HepG2 (cell line): ENCODE results near the gene SEMA3G. TPM values are rescaled to one million over a fixed set of nuclear protein-coding genes. Genes with fewer than 3 reads are reported as not detected.

Experiments
- ASH2L ChIP-seq: fragments of 300-600, 200-600 bp; sonication (generic); IDR thresholded peaks from 2 replicates; pipeline ENCODE4 v1.7.0; 2017; ENCODE audit warnings: low read depth, mild to moderate bottlenecking, moderate library complexity, mixed read lengths, low read length; ENCODE audit not compliant: insufficient read length
- ETV6 ChIP-seq: sonication (generic); formaldehyde crosslinking; conservative IDR thresholded peaks from 2 replicates; pipeline ENCODE4 v1.4.0; 2020; ENCODE audit warnings: missing genetic modification reagents
- HNF1A ChIP-seq, 2 experiments: sonication (generic) in 1 of 2; formaldehyde crosslinking in 1 of 2; IDR thresholded peaks; 2 replicates each; pipeline versions ENCODE4 v1.4.0 to v1.6.1; 2016 to 2020; ENCODE audit warnings: borderline replicate concordance in 1 of 2, low read depth in 1 of 2, mild to moderate bottlenecking in 1 of 2, missing genetic modification reagents in 1 of 2
- MED1 ChIP-seq: sonication (generic); formaldehyde crosslinking; IDR thresholded peaks from 2 replicates; pipeline ENCODE4 v1.4.0; 2020; ENCODE audit warnings: missing genetic modification reagents
- MZF1 ChIP-seq: sonication (generic); formaldehyde crosslinking; IDR thresholded peaks from 2 replicates; pipeline ENCODE4 v1.8.1; 2023; ENCODE audit warnings: mild to moderate bottlenecking, missing genetic modification reagents, borderline replicate concordance
- NKX3-1 ChIP-seq: sonication (generic); formaldehyde crosslinking; IDR thresholded peaks from 2 replicates; pipeline ENCODE4 v1.5.0; 2020; ENCODE audit warnings: missing genetic modification reagents
- STAG1 ChIP-seq: sonication (generic); formaldehyde crosslinking; IDR thresholded peaks from 2 replicates; pipeline ENCODE4 v1.4.0; 2020; ENCODE audit warnings: missing genetic modification reagents
- SYNCRIP ChIP-seq: fragments of 200-400 bp; formaldehyde crosslinking; IDR thresholded peaks from 2 replicates; pipeline ENCODE4 v1.6.1; 2018; ENCODE audit warnings: mild to moderate bottlenecking, low read depth, low read length; ENCODE audit not compliant: insufficient read depth
- U2AF2 ChIP-seq: fragments of 200-400 bp; formaldehyde crosslinking; IDR thresholded peaks from 2 replicates; pipeline ENCODE4 v1.6.1; 2017; ENCODE audit warnings: low read depth, mild to moderate bottlenecking, low read length
- ZNF230 ChIP-seq: sonication (generic); formaldehyde crosslinking; IDR thresholded peaks from 2 replicates; pipeline ENCODE4 v1.4.0; 2020; ENCODE audit warnings: mild to moderate bottlenecking, missing genetic modification reagents
- ZNF275 ChIP-seq: sonication (generic); formaldehyde crosslinking; IDR thresholded peaks from 2 replicates; pipeline ENCODE4 v1.8.0; 2022; ENCODE audit warnings: missing genetic modification reagents, mild to moderate bottlenecking, inconsistent platforms, borderline replicate concordance
- ZNF34 ChIP-seq: sonication (generic); formaldehyde crosslinking; IDR thresholded peaks from 2 replicates; pipeline ENCODE4 v1.4.0; 2020; ENCODE audit warnings: mild to moderate bottlenecking, missing genetic modification reagents, borderline replicate concordance
- ZNF431 ChIP-seq: sonication (generic); formaldehyde crosslinking; IDR thresholded peaks from 2 replicates; pipeline ENCODE4 v1.9.0; 2022; ENCODE audit warnings: missing genetic modification reagents, low read depth, mild to moderate bottlenecking, borderline replicate concordance
- ZNF83 ChIP-seq: sonication (generic); formaldehyde crosslinking; IDR thresholded peaks from 2 replicates; pipeline ENCODE4 v1.4.0; 2020; ENCODE audit warnings: missing genetic modification reagents, mild to moderate bottlenecking, borderline replicate concordance
- ZSCAN25 ChIP-seq: sonication (generic); formaldehyde crosslinking; IDR thresholded peaks from 2 replicates; pipeline ENCODE4 v1.8.0; 2022; ENCODE audit warnings: mild to moderate bottlenecking, missing genetic modification reagents
- polyA plus RNA-seq, 8 experiments: library from polyadenylated mRNA; depleted of rRNA in 3 of 8; stranded (reverse) in 7 of 8; unstranded in 1 of 8; fragments of >200 nt; fragmentation: Illumina TruSeq in 4 of 8; extraction: Trizol in 4 of 8; gene quantifications; 2 replicates each; pipeline versions ENCODE4 v1.2.1 to v1.2.3, GENCODE V29; 2011 to 2016; ENCODE audit warnings: low read depth in 4 of 8, missing spikeins in 1 of 8, mixed read lengths in 1 of 8; ENCODE audit not compliant: insufficient read depth in 1 of 8
- total RNA-seq, 5 experiments: library from RNA; depleted of rRNA; stranded (reverse); fragments of >200 nt; fragmentation: Illumina TruSeq; extraction: Trizol; gene quantifications; 2 replicates each; pipeline ENCODE4 v1.2.3, GENCODE V29; 2016; ENCODE audit warnings: low read depth in 1 of 5
- TF ChIP-seq, protein P1 (sequence below): sonication (generic); formaldehyde crosslinking; IDR thresholded peaks from 2 replicates; pipeline ENCODE4 v1.4.0; 2020; ENCODE audit warnings: missing genetic modification reagents
- TF ChIP-seq, protein P2 (sequence below): sonication (generic); formaldehyde crosslinking; IDR thresholded peaks from 2 replicates; pipeline ENCODE4 v1.5.0; 2020; ENCODE audit warnings: mild to moderate bottlenecking, missing genetic modification reagents

SEMA3G gene
- total and polyA plus RNA-seq, 2 of the 13 experiments (the other 11 are each of a cell fraction or from before 2014, with no cell fraction given), result 6.1 to 8.3 TPM

- TF ChIP-seq, protein P1, sequence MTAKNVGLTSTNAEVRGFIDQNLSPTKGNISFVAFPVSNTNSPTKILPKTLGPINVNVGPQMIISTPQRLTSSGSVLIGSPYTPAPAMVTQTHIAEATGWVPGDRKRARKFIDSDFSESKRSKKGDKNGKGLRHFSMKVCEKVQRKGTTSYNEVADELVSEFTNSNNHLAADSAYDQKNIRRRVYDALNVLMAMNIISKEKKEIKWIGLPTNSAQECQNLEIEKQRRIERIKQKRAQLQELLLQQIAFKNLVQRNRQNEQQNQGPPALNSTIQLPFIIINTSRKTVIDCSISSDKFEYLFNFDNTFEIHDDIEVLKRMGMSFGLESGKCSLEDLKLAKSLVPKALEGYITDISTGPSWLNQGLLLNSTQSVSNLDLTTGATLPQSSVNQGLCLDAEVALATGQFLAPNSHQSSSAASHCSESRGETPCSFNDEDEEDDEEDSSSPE (CRISPR knock-in tag), result 0 out of 2 replicates have a peak, but pooled peaks have one; percentile 39
- TF ChIP-seq MED1 (CRISPR knock-in tag) (peak; percentile 88), MZF1 (CRISPR knock-in tag) (no peak), U2AF2 (no peak), SYNCRIP (no peak), ZNF275 (CRISPR knock-in tag) (no peak), ZNF431 (CRISPR knock-in tag) (no peak), NKX3-1 (CRISPR knock-in tag) (no peak), ZNF34 (no peak), ZNF230 (CRISPR knock-in tag) (no peak), STAG1 (CRISPR knock-in tag) (no peak), ETV6 (CRISPR knock-in tag) (no peak), ZNF83 (CRISPR knock-in tag) (no peak), ZSCAN25 (peak; percentile 79), HNF1A (IDR thresholded peaks at IDR 0.05; ENCODE audit: low read depth) (peak; percentile 55), HNF1A (CRISPR knock-in tag; IDR thresholded peaks at IDR 0.05; ENCODE audit: borderline replicate concordance) (no peak), ASH2L (peak; percentile 71)
- TF ChIP-seq, protein P2, sequence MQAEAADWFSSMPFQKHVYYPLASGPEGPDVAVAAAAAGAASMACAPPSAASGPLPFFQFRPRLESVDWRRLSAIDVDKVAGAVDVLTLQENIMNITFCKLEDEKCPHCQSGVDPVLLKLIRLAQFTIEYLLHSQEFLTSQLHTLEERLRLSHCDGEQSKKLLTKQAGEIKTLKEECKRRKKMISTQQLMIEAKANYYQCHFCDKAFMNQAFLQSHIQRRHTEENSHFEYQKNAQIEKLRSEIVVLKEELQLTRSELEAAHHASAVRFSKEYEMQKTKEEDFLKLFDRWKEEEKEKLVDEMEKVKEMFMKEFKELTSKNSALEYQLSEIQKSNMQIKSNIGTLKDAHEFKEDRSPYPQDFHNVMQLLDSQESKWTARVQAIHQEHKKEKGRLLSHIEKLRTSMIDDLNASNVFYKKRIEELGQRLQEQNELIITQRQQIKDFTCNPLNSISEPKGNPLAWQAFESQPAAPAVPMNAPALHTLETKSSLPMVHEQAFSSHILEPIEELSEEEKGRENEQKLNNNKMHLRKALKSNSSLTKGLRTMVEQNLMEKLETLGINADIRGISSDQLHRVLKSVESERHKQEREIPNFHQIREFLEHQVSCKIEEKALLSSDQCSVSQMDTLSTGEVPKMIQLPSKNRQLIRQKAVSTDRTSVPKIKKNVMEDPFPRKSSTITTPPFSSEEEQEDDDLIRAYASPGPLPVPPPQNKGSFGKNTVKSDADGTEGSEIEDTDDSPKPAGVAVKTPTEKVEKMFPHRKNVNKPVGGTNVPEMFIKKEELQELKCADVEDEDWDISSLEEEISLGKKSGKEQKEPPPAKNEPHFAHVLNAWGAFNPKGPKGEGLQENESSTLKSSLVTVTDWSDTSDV (CRISPR knock-in tag), result no peak
These were observed 15.0 kb downstream of the SEMA3G start (continued) for GRCh38 chr3:52429779-52430415.
